Fibroblast of lung (primary cell): ENCODE measurements around the gene RGS1. TPM values are rescaled to one million over a fixed set of nuclear protein-coding genes. Genes with fewer than 3 reads are reported as not detected.

ENCODE experiments used
- DNase-seq, 2 donors: peaks; one replicate each; pipeline versions ENCODE4 v3.0.0 to v3.0.0-alpha.2; 2010; ENCODE audit warnings: low read depth in 2 of 2
- H2AFZ ChIP-seq: 2 replicates; pipeline ENCODE4 v1.5.1; 2012; ENCODE audit warnings: low read length, control low read depth, inconsistent platforms
- H3K27ac ChIP-seq: 2 replicates; pipeline ENCODE4 v1.5.1; 2011; ENCODE audit warnings: low read length, control low read depth; ENCODE audit not compliant: insufficient read depth
- H3K27me3 ChIP-seq: 2 replicates; pipeline ENCODE4 v1.5.1; 2011; ENCODE audit warnings: mild to moderate bottlenecking, low read length; ENCODE audit not compliant: control insufficient read depth, insufficient read depth
- H3K36me3 ChIP-seq: 2 replicates; pipeline ENCODE4 v1.5.1; 2011; ENCODE audit warnings: low read length; ENCODE audit not compliant: control insufficient read depth, insufficient read depth
- H3K4me1 ChIP-seq: 2 replicates; pipeline ENCODE4 v1.5.1; 2011; ENCODE audit warnings: low read length; ENCODE audit not compliant: control insufficient read depth, insufficient read depth; ENCODE audit errors: extremely low read depth
- H3K4me2 ChIP-seq: 2 replicates; pipeline ENCODE4 v1.5.1; 2011; ENCODE audit warnings: low read length, control low read depth; ENCODE audit not compliant: insufficient read depth; ENCODE audit errors: extremely low read depth
- H3K4me3 ChIP-seq, 4 experiments: fragments of 200-600 bp in 1 of 4; sonication (generic) in 1 of 4; replicated peaks in 1 of 4; 2 replicates each; pipeline ENCODE4 v1.5.1; 2011 to 2016; ENCODE audit warnings: low read length in 4 of 4, low read depth in 3 of 4, mild to moderate bottlenecking in 3 of 4, control low read depth in 2 of 4, inconsistent platforms in 1 of 4, mixed read lengths in 1 of 4; ENCODE audit not compliant: insufficient read depth in 1 of 4; ENCODE audit errors: control extremely low read depth in 1 of 4
- H3K79me2 ChIP-seq: 2 replicates; pipeline ENCODE4 v1.5.1; 2012; ENCODE audit warnings: mild to moderate bottlenecking, low read length, inconsistent platforms; ENCODE audit not compliant: control insufficient read depth, insufficient read depth
- H3K9ac ChIP-seq: 2 replicates; pipeline ENCODE4 v1.5.1; 2011; ENCODE audit warnings: mild to moderate bottlenecking, low read length, control low read depth; ENCODE audit not compliant: insufficient read depth
- H3K9me3 ChIP-seq: 2 replicates; pipeline ENCODE4 v1.5.1; 2012; ENCODE audit warnings: low read depth, low read length; ENCODE audit not compliant: control insufficient read depth, insufficient read depth
- H4K20me1 ChIP-seq: 2 replicates; pipeline ENCODE4 v1.5.1; 2011; ENCODE audit warnings: low read length; ENCODE audit not compliant: control insufficient read depth, insufficient read depth; ENCODE audit errors: extremely low read depth
- CTCF ChIP-seq, 2 donors: IDR thresholded peaks in 1 of 2; conservative IDR thresholded peaks in 1 of 2; 1 replicate in 1 of 2; 2 replicates in 1 of 2; pipeline ENCODE4 v1.5.1; 2011 to 2012; ENCODE audit warnings: low read length in 2 of 2, control low read depth in 1 of 2, inconsistent platforms in 1 of 2, low read depth in 1 of 2, mild to moderate bottlenecking in 1 of 2
- EZH2 ChIP-seq: IDR thresholded peaks from 2 replicates; pipeline ENCODE4 v1.5.1; 2012; ENCODE audit warnings: low read length, control low read depth, mild to moderate bottlenecking; ENCODE audit errors: missing control alignments
- polyA plus RNA-seq, 2 donors: library from polyadenylated mRNA; depleted of rRNA in 1 of 2; stranded (reverse) in 1 of 2; unstranded in 1 of 2; fragments of >200 nt; gene quantifications; 2 replicates each; pipeline ENCODE4 v1.2.1, GENCODE V29; 2011 to 2012; ENCODE audit warnings: missing spikeins in 1 of 2
- total RNA-seq: library from RNA; depleted of rRNA; stranded (reverse); fragments of >200 nt; gene quantifications from 2 replicates; pipeline ENCODE4 v1.2.1, GENCODE V29; 2014

RGS1 gene
- total and polyA plus RNA-seq, 2 donors (not counting 1 experiment from before 2014, with no cell fraction given) = 0.18 to 0.50 TPM

- Histone ChIP-seq H4K20me1 (no peaks in the 10 kb centered on the region), H3K4me1 (no peaks in the 10 kb centered on the region), H3K27ac (no peak overlapping the region), H3K36me3 (no peaks in the 10 kb centered on the region), H3K9me3 (no peaks in the 10 kb centered on the region), H3K4me3 (no peak overlapping the region), H3K79me2 (no peaks in the 10 kb centered on the region), H3K9ac (no peak overlapping the region), H2AFZ (no peak overlapping the region), H3K4me2 (peak overlapping the region; percentile 8), H3K27me3 (no peaks in the 10 kb centered on the region)
- no peak for TF ChIP-seq EZH2
- TF ChIP-seq CTCF (conservative IDR thresholded peaks at IDR 0.05 in 1 of 2, IDR thresholded peaks at IDR 0.05 in 1 of 2; ENCODE audit: low read depth in 1 of 2, low read length in 2 of 2) = no peak
- DNase-seq = peak in 1 of 2 donors; percentile 41
These were observed 17.6 kb downstream of the RGS1 start for GRCh38 chr1:192592981-192593708.

DNA sequence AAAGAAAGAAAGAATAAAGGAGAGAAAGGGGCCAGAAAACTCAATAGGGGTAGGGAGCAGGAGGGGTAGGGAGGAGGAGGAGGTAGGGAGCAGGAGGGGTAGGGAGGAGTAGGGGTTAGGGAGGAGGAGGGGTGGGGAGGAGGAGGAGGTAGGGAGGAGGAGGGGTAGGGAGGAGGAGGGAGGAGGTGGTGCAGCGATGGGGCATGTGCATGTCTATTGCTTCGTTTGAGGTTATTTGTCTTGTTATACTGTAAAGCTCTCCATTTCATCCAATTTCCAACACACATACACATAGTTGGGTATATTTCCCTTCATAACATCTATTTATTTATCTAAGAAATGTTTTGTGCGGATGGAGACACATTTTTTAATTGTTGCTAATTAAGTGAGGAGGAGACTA is 19.7 kb downstream of the RGS1 start:
- Histone ChIP-seq H3K36me3 (no peaks in the 10 kb centered on the region), H3K27me3 (no peaks in the 10 kb centered on the region), H3K4me3 (no peak overlapping the region), H3K9ac (no peak overlapping the region), H3K4me1 (no peaks in the 10 kb centered on the region), H4K20me1 (no peaks in the 10 kb centered on the region), H2AFZ (no peak overlapping the region), H3K4me2 (no peak overlapping the region), H3K79me2 (no peaks in the 10 kb centered on the region), H3K27ac (no peak overlapping the region), H3K9me3 (no peaks in the 10 kb centered on the region)
- TF ChIP-seq EZH2 = no peak
- TF ChIP-seq CTCF (conservative IDR thresholded peaks at IDR 0.05 in 1 of 2, IDR thresholded peaks at IDR 0.05 in 1 of 2; ENCODE audit: low read depth in 1 of 2, low read length in 2 of 2) = no peak
- DNase-seq = no peak

DNA sequence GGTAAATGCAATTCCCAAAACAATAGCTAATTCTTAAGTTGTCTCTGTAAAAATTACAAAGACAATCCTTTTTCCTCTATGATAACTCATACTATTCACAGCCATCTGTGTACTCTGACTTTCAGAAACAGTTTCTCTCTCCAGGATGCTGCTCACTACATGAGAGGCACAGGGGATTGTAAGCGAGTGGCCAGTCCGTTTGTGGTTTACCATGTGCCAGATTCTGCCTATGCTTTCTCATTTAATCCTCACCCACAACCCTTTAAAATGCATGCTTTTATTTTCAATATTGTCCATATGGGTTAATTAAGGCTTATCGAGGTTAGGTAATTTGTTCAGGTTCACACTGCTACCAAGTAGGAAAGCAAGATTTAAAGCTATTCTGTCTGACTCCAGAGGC is 23.0 kb downstream of the RGS1 start:
- H4K20me1 ChIP-seq = no peaks in the 10 kb centered on the region
- TF ChIP-seq CTCF (conservative IDR thresholded peaks at IDR 0.05 in 1 of 2, IDR thresholded peaks at IDR 0.05 in 1 of 2; ENCODE audit: low read depth in 1 of 2, low read length in 2 of 2) (no peak), EZH2 (no peak)
- H3K4me3 ChIP-seq = no peak overlapping the region
- DNase-seq = no peak
- H3K9ac ChIP-seq = no peak overlapping the region
- H3K9me3 ChIP-seq = no peaks in the 10 kb centered on the region
- H3K27me3 ChIP-seq = no peaks in the 10 kb centered on the region
- H3K4me1 ChIP-seq = no peaks in the 10 kb centered on the region
- no peak overlapping the region for H3K27ac ChIP-seq
- H3K4me2 ChIP-seq = no peak overlapping the region
- no peak overlapping the region for H2AFZ ChIP-seq
- H3K36me3 ChIP-seq = no peaks in the 10 kb centered on the region
- no peaks in the 10 kb centered on the region for H3K79me2 ChIP-seq
